Measurements from ENCODE around the gene EEF1E1.

The EEF1E1 gene

GRCh38 chr6:8108759-8109539 lies 6.6 kb upstream of the EEF1E1 start:
- no peak for TF ChIP-seq CTCF (IDR thresholded peaks at IDR 0.05; ENCODE audit: low read depth, low read length)
- H3K4me3 ChIP-seq (ENCODE audit: low read depth, low read length), result no peak overlapping the region

GRCh38 chr6:8108031-8108660 lies 5.8 kb upstream of the EEF1E1 start:
- TF ChIP-seq CTCF (IDR thresholded peaks at IDR 0.05; ENCODE audit: low read depth, low read length), result no peak
- H3K4me3 ChIP-seq (ENCODE audit: low read depth, low read length), result no peak overlapping the region

GRCh38 chr6:8105791-8106190 lies 3.4 kb upstream of the EEF1E1 start:
- no peak for TF ChIP-seq CTCF (IDR thresholded peaks at IDR 0.05; ENCODE audit: low read depth, low read length)
- no peak overlapping the region for H3K4me3 ChIP-seq (ENCODE audit: low read depth, low read length)

- H3K4me3 ChIP-seq (ENCODE audit: low read depth, low read length), result no peak overlapping the region
- TF ChIP-seq CTCF (IDR thresholded peaks at IDR 0.05; ENCODE audit: low read depth, low read length), result no peak
Observed at GRCh38 chr6:8103726-8104125, 1.4 kb upstream of the EEF1E1 start.

GRCh38 chr6:8100159-8100854 lies 2.0 kb downstream of the EEF1E1 start:
- H3K4me3 ChIP-seq (ENCODE audit: low read depth, low read length), result no peak overlapping the region
- TF ChIP-seq CTCF (IDR thresholded peaks at IDR 0.05; ENCODE audit: low read depth, low read length), result no peak

GRCh38 chr6:8090650-8091049 lies 11.7 kb downstream of the EEF1E1 start:
- no peak overlapping the region for H3K4me3 ChIP-seq (ENCODE audit: low read depth, low read length)
- TF ChIP-seq CTCF (IDR thresholded peaks at IDR 0.05; ENCODE audit: low read depth, low read length), result no peak

- TF ChIP-seq CTCF (IDR thresholded peaks at IDR 0.05; ENCODE audit: low read depth, low read length), result no peak
- no peak overlapping the region for H3K4me3 ChIP-seq (ENCODE audit: low read depth, low read length)
Observed at GRCh38 chr6:8088886-8089285, 13.5 kb downstream of the EEF1E1 start.

Measured in WI38 (cell line).